Epidermal melanocyte (primary cell): Measurements from ENCODE around the gene TJP3.

ENCODE experiments used
- DNase-seq: peaks from one replicate; pipeline ENCODE4 v3.0.0; 2011; ENCODE audit warnings: low spot score; ENCODE audit not compliant: insufficient read length

Gene TJP3

GRCh38 chr19:3671680-3672574 is 36.3 kb upstream of the TJP3 start:
- no peak for DNase-seq

- no peak for DNase-seq
Observed at GRCh38 chr19:3672575-3672948, 35.6 kb upstream of the TJP3 start.

GRCh38 chr19:3672993-3673392 is 35.2 kb upstream of the TJP3 start:
- DNase-seq = no peak

- DNase-seq = no peak
Observed at GRCh38 chr19:3673506-3674439, 34.4 kb upstream of the TJP3 start.

- no peak for DNase-seq
Observed at GRCh38 chr19:3674784-3675543, 33.2 kb upstream of the TJP3 start.

- no peak for DNase-seq
Observed at GRCh38 chr19:3678188-3678587, 30.0 kb upstream of the TJP3 start.

- no peak for DNase-seq
Observed at GRCh38 chr19:3679138-3679537, 29.0 kb upstream of the TJP3 start.

- DNase-seq = no peak
Observed at GRCh38 chr19:3679581-3679980, 28.6 kb upstream of the TJP3 start.

- DNase-seq = no peak
Observed at GRCh38 chr19:3680939-3681338, 27.2 kb upstream of the TJP3 start.

- DNase-seq = no peak
Observed at GRCh38 chr19:3682286-3682685, 25.9 kb upstream of the TJP3 start.

GRCh38 chr19:3682741-3683404 is 25.3 kb upstream of the TJP3 start:
- no peak for DNase-seq

GRCh38 chr19:3683405-3684053 is 24.7 kb upstream of the TJP3 start:
- DNase-seq = no peak

GRCh38 chr19:3684054-3684816 is 23.9 kb upstream of the TJP3 start:
- no peak for DNase-seq

GRCh38 chr19:3684817-3685410 is 23.3 kb upstream of the TJP3 start:
- DNase-seq = no peak

GRCh38 chr19:3687393-3687773 is 20.8 kb upstream of the TJP3 start:
- no peak for DNase-seq

GRCh38 chr19:3687774-3688706 is 20.1 kb upstream of the TJP3 start:
- DNase-seq = no peak

GRCh38 chr19:3690551-3691371 is 17.4 kb upstream of the TJP3 start:
- no peak for DNase-seq

GRCh38 chr19:3691372-3691716 is 16.8 kb upstream of the TJP3 start:
- no peak for DNase-seq
